ENCODE results near the gene KHDC4.
A peak's percentile ranks its signal among the peaks of the same experiment; 100 is the strongest.
"Not testable (repeated sequence)": the region's sequence is repeated elsewhere in the genome, so short reads cannot be mapped to it uniquely, and the experiment has no call there.

KHDC4 gene

DNA sequence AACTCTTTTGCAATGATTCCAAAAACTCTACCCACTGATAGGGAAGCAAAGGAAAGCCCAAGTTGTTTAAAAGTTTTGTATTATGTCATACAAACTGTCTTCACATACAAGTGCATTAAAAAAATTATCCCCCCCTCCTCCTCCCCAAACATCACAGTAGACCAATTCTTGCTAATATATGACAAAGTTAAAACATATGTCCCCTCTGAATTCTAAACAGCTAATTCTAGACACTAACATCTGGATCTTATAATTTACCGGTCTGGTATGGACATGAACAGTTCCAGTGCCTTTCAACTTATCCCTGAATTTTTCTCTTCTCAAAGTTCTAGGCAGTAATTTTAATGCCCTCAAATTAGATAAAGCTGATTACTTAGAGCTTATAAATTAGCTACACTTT lies 36.5 kb downstream of the KHDC4 start:
- no peak for DNase-seq

DNA sequence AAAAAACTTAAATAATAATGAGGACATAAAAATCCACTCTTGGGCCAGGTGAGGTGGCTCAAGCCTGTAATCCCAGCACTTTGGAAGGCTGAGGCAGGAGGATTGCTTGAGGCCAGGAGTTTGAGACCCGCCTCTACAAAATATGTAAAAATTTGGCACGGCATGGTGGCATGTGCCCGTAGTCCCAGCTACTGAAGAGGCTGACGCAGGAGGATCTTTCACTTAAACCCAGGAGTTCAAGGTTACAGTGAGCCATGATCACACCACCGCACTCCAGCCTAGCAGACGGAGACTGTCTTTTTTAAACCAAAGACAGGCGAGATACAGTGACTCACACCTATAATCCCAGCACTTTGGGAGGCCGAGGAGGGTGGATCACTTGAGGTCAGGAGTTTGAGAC lies 37.7 kb downstream of the KHDC4 start:
- DNase-seq = not testable (repeated sequence)

DNA sequence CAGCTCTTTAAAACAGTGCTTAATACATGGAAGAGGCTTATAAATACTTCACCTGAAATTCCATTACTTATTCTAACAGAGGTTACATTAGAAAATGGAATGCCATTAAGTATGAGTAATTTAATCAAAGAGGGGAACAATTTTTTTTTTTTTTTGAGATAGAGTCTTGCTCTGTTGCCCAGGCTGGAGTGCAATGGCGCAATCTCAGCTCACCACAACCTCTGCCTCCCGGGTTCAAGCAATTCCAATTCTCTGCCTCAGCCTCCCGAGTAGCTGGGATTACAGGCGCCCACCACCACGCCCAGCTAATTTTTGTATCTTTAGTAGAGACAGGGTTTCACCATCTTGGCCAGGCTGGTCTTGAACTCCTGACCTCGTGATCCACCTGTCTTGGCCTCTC lies 38.6 kb downstream of the KHDC4 start:
- DNase-seq = not testable (repeated sequence)

DNA sequence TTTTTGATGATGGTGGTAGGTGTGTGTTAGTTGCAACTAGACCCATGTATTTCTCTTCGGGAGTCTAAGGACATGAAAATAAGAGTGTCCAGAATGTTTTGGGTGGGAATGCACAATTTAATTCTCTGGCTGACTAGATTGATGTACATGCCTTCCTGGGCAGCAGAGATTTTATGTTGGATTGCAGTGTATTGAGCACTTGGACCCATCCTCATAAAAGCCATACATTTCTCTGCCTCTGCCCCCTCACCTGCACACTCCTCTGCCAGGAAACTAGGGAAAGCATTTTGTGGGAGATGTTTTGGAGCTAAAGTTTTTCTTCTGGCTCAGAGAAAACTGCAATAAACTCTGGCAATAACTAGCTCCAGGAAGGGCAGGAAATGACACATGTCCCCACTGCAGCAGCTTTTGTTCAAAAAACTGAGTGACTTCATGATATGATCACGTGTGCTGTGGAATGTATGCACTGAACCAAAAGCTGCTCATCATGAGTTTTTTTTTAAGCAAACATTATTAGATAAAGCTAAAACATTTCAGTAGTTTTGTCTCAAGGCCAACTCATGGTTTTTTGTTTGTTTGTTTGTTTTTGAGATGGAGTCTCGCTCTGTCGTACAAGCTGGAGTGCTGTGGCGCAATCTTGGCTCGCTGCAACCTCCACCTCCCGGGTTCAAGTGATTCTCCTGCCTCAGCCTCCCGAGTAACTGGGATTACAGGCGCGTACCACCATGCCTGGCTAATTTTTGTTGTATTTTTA lies 40.6 kb downstream of the KHDC4 start:
- peak; percentile 45 for DNase-seq

DNA sequence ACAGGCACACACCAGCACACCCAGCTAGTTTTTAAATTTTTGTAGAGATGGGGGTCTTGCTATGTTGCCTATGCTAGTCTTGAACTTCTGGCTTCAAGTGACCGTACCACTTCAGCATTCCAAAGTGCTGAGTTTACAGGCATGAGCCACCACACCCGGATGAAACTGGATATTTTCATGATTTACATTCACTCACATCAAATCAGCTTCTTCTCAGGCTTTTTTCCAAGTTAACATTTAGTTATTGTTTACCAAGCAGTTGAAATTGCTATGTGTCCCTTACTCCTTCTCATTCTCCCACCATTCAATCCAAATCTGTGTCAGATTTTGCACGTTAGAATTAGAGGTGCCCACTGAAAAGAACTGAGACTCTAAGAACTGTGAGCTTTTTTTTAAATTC lies 41.4 kb downstream of the KHDC4 start:
- DNase-seq = no peak

DNA sequence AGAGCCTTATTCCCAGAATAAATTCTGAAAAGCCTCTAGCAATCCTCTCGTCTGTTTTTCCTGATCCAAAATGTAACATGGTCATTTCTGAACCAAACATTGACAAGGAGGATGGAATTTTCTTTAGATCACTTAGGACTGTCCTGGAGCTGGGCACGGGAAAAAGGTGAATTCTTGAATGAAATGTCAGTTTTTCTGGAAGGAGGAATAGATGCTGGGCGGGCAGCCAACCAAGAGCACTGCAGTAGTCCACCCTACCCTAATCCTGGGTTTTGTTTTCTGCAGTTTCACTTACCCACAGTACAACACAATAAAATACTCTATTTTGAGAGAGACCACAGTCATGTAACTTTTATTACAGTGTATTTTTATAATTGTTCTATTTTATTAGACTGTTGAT lies 44.0 kb downstream of the KHDC4 start:
- no peak for DNase-seq

DNA sequence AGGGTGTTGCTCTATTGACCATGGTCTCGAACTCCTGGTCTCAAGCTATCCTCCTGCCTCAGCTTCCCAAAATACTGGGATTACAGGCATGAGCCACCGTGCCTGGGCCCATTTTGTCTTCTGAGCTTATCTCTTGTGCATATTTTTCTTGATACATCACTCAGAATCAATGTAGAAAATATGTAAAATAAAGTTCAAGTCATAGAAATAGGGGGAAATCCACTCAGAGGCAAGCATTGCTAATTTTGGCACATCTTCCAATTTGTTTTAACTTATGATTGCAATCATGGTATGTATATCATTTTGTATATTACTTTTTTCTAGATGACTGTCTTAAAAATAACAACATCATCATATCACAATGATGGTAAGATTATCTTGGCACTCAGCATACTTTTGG lies 44.6 kb downstream of the KHDC4 start:
- DNase-seq = no peak

DNA sequence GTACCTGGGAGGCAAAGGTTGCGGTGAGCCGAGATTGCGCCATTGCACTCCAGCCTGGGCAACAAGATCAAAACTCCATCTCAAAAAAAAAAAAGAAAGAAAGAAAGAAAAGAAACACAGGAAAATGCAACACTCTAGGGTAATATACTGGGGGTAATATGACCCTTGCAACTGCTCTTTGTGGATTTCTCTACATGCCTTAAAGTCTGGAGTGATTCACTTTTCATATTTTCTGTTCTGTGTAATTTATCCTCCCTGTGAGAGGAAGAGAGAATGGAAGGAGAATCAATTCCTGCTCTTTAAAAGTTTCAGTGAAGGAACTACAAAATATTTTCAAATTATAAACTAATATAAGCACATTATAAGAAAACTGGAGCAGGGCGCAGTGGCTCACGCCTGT lies 45.7 kb downstream of the KHDC4 start:
- DNase-seq = no peak

DNA sequence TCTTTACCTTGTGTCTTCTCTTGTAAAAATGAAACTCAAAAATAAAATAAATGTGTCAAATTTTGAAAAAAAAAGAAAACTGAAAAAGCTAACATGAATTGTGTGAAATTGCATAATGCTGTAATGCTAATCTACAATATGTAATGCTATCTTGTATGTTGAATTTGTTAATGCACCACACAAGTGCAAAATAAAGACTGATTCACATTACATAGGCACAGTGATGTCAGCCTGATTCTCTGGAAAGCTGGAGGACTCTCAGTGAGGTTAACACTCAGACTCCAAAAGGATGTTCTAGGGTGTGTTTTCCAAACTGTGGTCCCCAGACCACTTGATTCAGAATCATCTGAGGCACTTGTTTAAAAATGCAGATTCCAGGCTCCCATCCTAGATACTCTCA lies 49.2 kb downstream of the KHDC4 start:
- DNase-seq = no peak

DNA sequence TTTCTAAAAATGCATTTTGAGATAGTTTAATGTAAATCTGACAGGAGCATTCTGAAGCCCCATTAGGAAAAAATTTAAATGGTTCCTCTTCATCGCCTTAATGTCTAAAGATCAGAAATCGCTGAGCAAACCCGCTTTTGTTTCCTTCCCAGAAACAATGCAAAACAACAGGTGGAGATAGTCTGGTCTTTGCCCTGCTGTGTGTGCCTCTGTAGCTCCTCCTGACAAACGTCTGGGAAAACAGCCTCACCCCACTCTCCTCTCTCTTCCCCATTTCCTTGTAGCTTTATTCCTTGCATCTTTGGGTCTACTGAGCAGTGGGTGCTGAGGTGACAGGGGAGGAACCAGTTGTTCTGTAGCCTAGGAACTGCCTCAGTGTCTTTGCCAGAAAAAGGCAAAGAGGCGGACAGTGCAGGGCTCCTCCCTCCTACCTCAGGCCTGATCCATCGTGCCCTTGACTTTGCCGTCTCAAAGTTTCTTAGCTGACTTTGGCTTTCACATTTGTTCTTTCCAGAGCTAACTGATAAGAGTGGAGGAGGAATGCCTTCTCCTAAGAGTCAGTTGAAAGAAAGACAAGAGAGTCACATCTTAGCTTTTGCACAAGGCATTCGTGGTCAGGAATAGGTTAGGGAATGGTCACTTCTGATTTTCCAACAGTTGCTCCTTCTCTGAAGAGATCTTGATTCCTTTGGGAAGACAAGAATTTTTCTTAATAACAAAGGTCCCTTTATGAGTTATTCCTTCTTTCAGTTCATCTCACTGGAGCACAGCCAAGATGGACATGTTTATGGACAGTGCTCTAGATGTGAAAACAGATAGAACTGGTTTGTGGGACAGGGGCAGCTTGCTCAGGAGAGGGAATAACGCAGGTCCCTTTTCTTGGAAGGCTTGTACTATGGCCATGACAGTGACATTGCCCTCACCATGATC lies 49.9 kb downstream of the KHDC4 start:
- DNase-seq = no peak

DNA sequence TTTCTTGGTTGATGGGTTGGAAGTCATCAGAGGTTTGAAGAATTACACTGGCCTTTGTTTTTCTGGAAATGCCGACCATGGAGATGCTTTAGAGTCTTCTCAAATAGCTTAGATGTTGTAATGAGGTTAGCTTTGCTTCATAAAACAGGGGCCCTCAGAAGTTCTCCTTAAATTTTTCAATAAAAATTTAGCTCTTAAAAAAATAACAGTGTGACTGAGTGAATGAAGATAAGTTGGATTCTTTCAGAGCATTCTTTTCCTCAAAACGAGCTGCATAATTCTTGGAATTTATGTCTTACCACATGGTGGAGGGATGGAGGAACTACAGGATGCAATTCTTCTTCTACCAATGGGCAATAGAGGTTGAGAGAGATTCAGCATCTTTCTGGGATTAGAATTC lies 51.4 kb downstream of the KHDC4 start:
- no peak for DNase-seq

DNA sequence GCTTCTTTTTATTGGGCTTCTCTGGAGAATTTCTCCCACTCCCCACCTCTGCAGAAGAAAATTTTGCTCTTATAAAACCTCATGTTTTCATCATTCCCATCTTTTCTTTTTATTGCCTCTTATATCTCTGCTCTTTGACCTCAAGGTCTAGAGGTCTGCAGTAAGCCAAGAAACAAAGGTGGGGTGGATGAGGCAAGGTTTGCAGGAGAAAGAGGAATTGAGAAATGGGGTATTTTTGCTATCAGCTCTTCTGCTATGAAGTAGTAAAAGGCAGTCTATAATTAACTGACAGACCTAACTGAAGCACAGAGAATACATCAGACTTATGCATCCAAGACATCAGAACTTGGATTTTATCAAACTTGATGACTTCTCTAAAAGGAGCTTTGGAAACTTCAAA lies 52.0 kb downstream of the KHDC4 start:
- DNase-seq = no peak

DNA sequence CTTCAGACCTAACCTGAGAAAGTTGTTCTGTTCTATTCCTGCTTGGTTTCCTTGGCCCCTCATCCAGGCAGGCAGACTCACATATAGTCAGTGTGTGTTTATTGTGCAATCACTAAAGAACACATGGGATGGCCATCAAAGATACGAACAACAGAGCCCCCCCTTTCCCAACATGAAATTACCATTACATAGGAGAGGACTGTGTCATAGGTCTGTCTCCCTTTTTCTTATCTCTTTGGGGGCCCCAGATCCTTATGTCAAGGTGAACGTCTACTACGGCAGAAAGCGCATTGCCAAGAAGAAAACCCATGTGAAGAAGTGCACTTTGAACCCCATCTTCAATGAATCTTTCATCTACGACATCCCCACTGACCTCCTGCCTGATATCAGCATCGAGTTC lies 53.3 kb downstream of the KHDC4 start:
- DNase-seq = no peak

DNA sequence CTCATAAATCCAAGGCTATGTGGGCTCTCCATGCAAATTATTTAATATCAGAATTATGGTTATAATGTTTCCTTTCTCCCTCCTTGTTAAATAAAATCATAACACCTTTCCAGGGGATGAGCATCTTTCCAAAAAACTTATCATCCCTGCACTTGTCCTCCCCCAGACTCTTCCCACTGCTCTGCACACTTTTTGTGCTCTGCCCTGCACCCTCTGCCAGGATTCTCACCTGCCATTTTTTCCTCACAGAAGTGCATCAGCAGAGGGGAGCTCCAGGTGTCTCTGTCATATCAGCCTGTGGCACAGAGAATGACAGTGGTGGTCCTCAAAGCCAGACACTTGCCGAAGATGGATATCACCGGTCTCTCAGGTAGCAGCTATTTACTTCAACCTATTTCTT lies 54.0 kb downstream of the KHDC4 start:
- no peak for DNase-seq

DNA sequence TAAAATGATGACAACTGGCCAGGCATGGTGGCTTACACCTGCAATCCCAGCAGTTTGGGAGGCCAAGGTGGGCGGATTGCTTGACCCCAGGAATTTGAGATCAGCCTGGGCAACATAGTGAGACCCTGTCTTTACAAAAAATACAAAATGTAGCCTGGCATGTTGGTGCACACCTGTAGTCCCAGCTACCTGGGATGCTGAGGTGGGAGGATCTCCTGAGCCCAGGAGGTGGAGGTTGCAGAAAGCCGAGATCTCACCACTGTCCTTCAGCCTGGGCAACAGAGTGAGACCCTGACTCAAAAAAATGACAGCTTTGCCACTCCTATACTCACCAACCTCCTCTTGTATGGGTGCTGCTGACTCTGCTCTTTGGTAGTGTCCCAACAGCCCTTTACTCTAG lies 56.3 kb downstream of the KHDC4 start:
- DNase-seq = no peak

DNA sequence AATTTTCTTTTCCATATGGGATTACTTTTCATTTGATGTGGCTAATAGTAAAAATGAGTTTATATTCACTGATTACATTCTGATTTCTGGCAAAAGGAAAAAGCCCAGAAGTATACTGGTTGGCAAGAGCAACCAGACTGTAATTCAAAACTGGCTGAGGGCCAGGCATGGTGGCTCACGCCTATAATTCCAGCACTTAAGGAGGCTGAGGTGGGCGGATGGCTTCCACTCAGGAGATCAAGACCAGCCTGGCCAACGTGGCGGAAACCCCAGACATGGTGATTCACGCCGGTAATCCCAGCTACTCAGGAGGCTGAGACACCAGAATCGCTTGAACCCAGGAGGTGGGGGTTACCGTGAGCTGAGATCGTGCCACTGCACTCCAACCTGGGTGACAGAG lies 60.4 kb downstream of the KHDC4 start:
- no peak for DNase-seq

DNA sequence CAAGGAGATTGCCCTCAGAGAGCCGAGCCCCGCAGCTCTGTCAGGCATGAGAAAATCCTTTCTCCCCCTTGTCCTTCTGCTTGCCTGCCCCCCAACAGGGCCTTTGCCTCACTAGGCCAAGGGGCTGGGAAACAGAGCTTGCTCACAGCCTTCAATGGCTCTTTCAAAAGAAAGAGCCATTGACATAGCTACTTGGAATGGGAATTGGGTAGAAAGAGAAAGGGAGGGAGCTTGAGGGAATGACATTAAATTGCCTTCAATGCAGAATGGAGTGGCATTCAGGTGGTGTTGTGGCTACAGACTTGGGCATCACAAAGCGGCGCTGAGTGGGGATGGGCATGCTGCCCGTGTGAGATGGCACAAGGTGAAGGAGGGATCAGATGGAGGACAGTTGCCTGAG lies 61.7 kb downstream of the KHDC4 start:
- no peak for DNase-seq

DNA sequence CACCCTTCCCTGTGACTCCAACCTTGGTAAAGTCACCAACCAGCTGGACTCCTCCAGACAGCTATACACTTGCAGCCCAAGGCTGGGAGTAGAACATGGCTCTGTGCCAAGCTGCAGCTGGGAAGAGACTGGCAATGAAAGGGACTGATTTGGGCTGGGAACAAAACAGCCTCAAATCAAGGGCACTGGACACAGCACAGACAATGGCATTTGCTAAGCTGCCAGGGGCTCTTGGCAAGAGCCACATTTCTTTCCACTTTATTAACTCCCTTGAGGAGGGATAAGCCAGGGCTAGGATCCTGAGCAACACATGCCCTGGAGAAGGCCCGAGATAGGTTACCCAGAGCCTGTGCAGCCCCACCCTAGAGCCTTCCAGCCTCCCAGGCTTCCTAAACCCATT lies 62.8 kb downstream of the KHDC4 start:
- no peak for DNase-seq

DNA sequence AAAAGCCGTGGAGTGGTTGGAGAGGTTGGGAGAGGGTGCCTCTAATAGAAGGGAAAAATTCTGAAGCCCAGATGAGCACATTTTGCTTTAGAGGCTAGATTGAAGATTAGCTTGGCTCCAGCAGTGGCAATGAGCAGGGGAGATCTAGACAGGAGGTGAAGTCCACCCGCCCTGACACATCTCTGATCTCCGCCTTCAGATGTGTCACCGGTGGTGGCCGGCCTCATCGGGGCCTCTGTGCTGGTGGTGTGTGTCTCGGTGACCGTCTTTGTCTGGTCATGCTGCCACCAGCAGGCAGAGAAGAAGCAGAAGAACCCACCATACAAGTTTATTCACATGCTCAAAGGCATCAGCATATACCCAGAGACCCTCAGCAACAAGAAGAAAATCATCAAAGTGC lies 66.4 kb downstream of the KHDC4 start:
- DNase-seq = no peak

DNA sequence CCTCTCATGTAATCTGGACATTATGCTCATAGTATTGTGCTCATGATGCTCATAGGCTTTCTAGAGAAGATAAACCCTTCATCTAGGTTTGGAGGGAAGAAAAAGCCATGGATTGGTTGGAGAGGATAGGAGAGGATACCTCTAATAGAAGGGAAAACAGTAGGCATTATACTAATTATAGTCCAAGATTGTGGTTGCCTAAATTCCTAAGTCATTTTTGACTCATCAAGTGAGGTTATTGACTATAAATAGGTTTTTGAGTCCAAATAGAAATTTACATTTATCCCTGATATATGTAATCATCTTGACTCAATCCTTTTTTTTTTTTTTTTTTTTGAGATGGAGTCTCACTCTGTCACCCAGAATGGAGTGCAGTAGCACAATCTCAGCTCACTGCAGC lies 69.8 kb downstream of the KHDC4 start:
- DNase-seq = no peak
